Thymus (tissue), 11 donors: ENCODE results near the gene LPCAT1. TPM values are rescaled to one million over a fixed set of nuclear protein-coding genes. Genes with fewer than 3 reads are reported as not detected.
"Not testable (repeated sequence)": the region's sequence is repeated elsewhere in the genome, so short reads cannot be mapped to it uniquely, and the experiment has no call there.

Experiments used
- DNase-seq, 9 donors: peaks; one replicate each; pipeline ENCODE4 v3.0.0-alpha.2; 2013; ENCODE audit warnings: low spot score in 9 of 9, low read depth in 6 of 9, missing footprints in 1 of 9
- H3K27ac ChIP-seq, 2 donors: one replicate each; pipeline ENCODE4 v1.5.1; 2013; ENCODE audit warnings: control low read depth in 1 of 2, low read depth in 1 of 2, low read length in 1 of 2, mild to moderate bottlenecking in 1 of 2, moderate library complexity in 1 of 2
- H3K27me3 ChIP-seq, 2 donors: one replicate each; pipeline ENCODE4 v1.5.1; 2013; ENCODE audit warnings: low read length in 1 of 2; ENCODE audit not compliant: control insufficient read depth in 2 of 2, insufficient read depth in 1 of 2
- H3K36me3 ChIP-seq, 2 donors: one replicate each; pipeline ENCODE4 v1.5.1; 2013; ENCODE audit warnings: low read length in 1 of 2, mild to moderate bottlenecking in 1 of 2, moderate library complexity in 1 of 2; ENCODE audit not compliant: control insufficient read depth in 2 of 2, insufficient read depth in 2 of 2
- H3K4me1 ChIP-seq, 2 donors: one replicate each; pipeline ENCODE4 v1.5.1; 2013; ENCODE audit warnings: low read length in 2 of 2; ENCODE audit not compliant: control insufficient read depth in 2 of 2, insufficient read depth in 2 of 2
- H3K4me3 ChIP-seq, 2 donors: one replicate each; pipeline ENCODE4 v1.5.1; 2013; ENCODE audit warnings: low read length in 2 of 2, control low read depth in 1 of 2, mild to moderate bottlenecking in 1 of 2
- H3K9me3 ChIP-seq, 2 donors: one replicate each; pipeline ENCODE4 v1.5.1; 2013; ENCODE audit warnings: low read length in 1 of 2, mild to moderate bottlenecking in 1 of 2; ENCODE audit not compliant: control insufficient read depth in 2 of 2, insufficient read depth in 1 of 2
- WGBS: extraction: QIAGEN DNeasy Blood & Tissue Kit; methylation state at CpG from one replicate; pipeline ENCODE4 v1.1.7; 2013; 5-methylcytosine and 5-hydroxymethylcytosine counted together
- polyA plus RNA-seq: library from polyadenylated mRNA; stranded (reverse); fragments of 200-250 nt; gene quantifications from one replicate; pipeline ENCODE4 v1.2.3, GENCODE V29; 2013
- total RNA-seq: library from RNA; stranded (reverse); fragments of 120-200 nt; gene quantifications from one replicate; pipeline ENCODE4 v1.2.4, GENCODE V29; 2013
- donor health status: healthy.

The LPCAT1 gene
- total and polyA plus RNA-seq, 2 donors: 16.8 to 50.5 TPM

- Histone ChIP-seq H3K4me1 (peaks cover 0 to 5% of the 10 kb centered on the region in 2 donors), H3K27ac (no peak overlapping the region), H3K36me3 (peaks cover 18 to 47% of the 10 kb centered on the region in 2 donors), H3K9me3 (peaks cover 0 to 7% of the 10 kb centered on the region in 2 donors), H3K27me3 (no peaks in the 10 kb centered on the region), H3K4me3 (no peak overlapping the region)
- WGBS: 93% methylated on average over 18 of the region's 18 CpGs
- DNase-seq: no peak
These were observed 59.2 kb downstream of the LPCAT1 start for GRCh38 chr5:1464511-1464910.

- H3K4me3 ChIP-seq: no peak overlapping the region
- H3K27ac ChIP-seq: no peak overlapping the region
- peaks cover 18 to 47% of the 10 kb centered on the region in 2 donors for H3K36me3 ChIP-seq
- DNase-seq: no peak
- WGBS: 98% methylated on average over 14 of the region's 14 CpGs
- H3K4me1 ChIP-seq: peaks cover 0 to 5% of the 10 kb centered on the region in 2 donors
- H3K9me3 ChIP-seq: peaks cover 0 to 7% of the 10 kb centered on the region in 2 donors
- H3K27me3 ChIP-seq: no peaks in the 10 kb centered on the region
These were observed 59.7 kb downstream of the LPCAT1 start for GRCh38 chr5:1464096-1464446.

GRCh38 chr5:1463326-1464095, 60.2 kb downstream of the LPCAT1 start:
- peaks cover 0 to 7% of the 10 kb centered on the region in 2 donors for H3K9me3 ChIP-seq
- WGBS: 98% methylated on average over 46 of the region's 46 CpGs
- no peak overlapping the region for H3K27ac ChIP-seq
- H3K27me3 ChIP-seq: no peaks in the 10 kb centered on the region
- H3K4me3 ChIP-seq: no peak overlapping the region
- H3K36me3 ChIP-seq: peaks cover 18 to 47% of the 10 kb centered on the region in 2 donors
- DNase-seq: no peak
- peaks cover 0 to 5% of the 10 kb centered on the region in 2 donors for H3K4me1 ChIP-seq

GRCh38 chr5:1462358-1462757, 61.4 kb downstream of the LPCAT1 start:
- Histone ChIP-seq H3K27me3 (no peaks in the 10 kb centered on the region), H3K4me1 (peaks cover 0 to 5% of the 10 kb centered on the region in 2 donors), H3K27ac (no peak overlapping the region), H3K9me3 (peaks cover 0 to 15% of the 10 kb centered on the region in 2 donors), H3K36me3 (peaks cover 18 to 47% of the 10 kb centered on the region in 2 donors), H3K4me3 (no peak overlapping the region)
- 92% methylated on average over 20 of the region's 20 CpGs for WGBS
- DNase-seq: no peak

GRCh38 chr5:1461396-1461795, 62.4 kb downstream of the LPCAT1 start:
- Histone ChIP-seq H3K27me3 (no peaks in the 10 kb centered on the region), H3K9me3 (peaks cover 5 to 13% of the 10 kb centered on the region in 2 donors), H3K36me3 (peaks cover 18 to 46% of the 10 kb centered on the region in 2 donors), H3K27ac (no peak overlapping the region), H3K4me3 (no peak overlapping the region), H3K4me1 (peaks cover 0 to 5% of the 10 kb centered on the region in 2 donors)
- no peak for DNase-seq
- 99% methylated on average over 10 of the region's 10 CpGs for WGBS

- H3K27ac ChIP-seq: no peak overlapping the region
- peaks cover 8 to 16% of the 10 kb centered on the region in 2 donors for H3K9me3 ChIP-seq
- WGBS: 75% methylated on average over 16 of the region's 16 CpGs
- peaks cover 0 to 5% of the 10 kb centered on the region in 2 donors for H3K4me1 ChIP-seq
- DNase-seq: no peak
- H3K4me3 ChIP-seq: no peak overlapping the region
- H3K36me3 ChIP-seq: peaks cover 18 to 39% of the 10 kb centered on the region in 2 donors
- H3K27me3 ChIP-seq: no peaks in the 10 kb centered on the region
These were observed 63.6 kb downstream of the LPCAT1 start for GRCh38 chr5:1460054-1460682.

GRCh38 chr5:1459435-1459834, 64.3 kb downstream of the LPCAT1 start:
- DNase-seq, H3K27ac ChIP-seq, H3K4me1 ChIP-seq, H3K4me3 ChIP-seq, H3K27me3 ChIP-seq: not testable (repeated sequence)
- peaks cover 18 to 33% of the 10 kb centered on the region in 2 donors for H3K36me3 ChIP-seq
- 98% methylated on average over 2 of the region's 2 CpGs for WGBS
- peaks cover 8 to 14% of the 10 kb centered on the region in 2 donors for H3K9me3 ChIP-seq

GRCh38 chr5:1456110-1456881, 67.5 kb downstream of the LPCAT1 start:
- peaks cover 14 to 21% of the 10 kb centered on the region in 2 donors for H3K9me3 ChIP-seq
- DNase-seq, H3K4me1 ChIP-seq, H3K27ac ChIP-seq, H3K4me3 ChIP-seq, H3K27me3 ChIP-seq, H3K36me3 ChIP-seq: not testable (repeated sequence)
- WGBS: 96% methylated on average over 10 of the region's 20 CpGs

- no peak overlapping the region for H3K4me3 ChIP-seq
- WGBS: 85% methylated on average over 2 of the region's 2 CpGs
- H3K27me3 ChIP-seq: peaks cover 0 to 13% of the 10 kb centered on the region in 2 donors
- DNase-seq: no peak
- H3K4me1 ChIP-seq: peaks cover under 1 to 3% of the 10 kb centered on the region in 2 donors
- peaks cover 14 to 21% of the 10 kb centered on the region in 2 donors for H3K9me3 ChIP-seq
- no peak overlapping the region for H3K27ac ChIP-seq
- peaks cover 0 to 4% of the 10 kb centered on the region in 2 donors for H3K36me3 ChIP-seq
These were observed 70.1 kb downstream of the LPCAT1 start for GRCh38 chr5:1453613-1454012.
